Amniotic stem cell (primary cell): ENCODE results near the gene MYADM.

ENCODE experiments used
- DNase-seq: peaks from one replicate; lab custom pipeline; 2025; lab: John Stamatoyannopoulos, UW

The MYADM gene

GRCh38 chr19:53915000-53915399, 47.3 kb downstream of the MYADM start:
- no peak for DNase-seq

DNA sequence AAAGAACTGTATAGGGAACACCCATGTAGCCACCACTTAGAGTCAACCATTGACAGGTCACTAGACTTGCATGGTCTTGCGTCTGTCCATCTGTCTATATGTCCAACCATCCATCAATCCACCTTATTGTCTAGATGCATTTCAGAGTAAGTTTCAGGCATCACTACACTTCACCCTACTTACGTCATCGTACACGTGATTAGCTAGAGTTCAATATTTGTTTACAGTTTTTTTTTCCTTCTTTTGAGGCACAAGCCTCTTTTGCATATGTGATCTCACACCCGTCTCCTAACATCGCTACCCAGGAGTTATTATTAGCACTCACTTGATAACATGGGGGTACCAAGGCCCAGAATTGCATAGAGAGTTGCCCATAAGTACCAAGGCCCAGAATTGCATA, 48.3 kb downstream of the MYADM start:
- no peak for DNase-seq

DNA sequence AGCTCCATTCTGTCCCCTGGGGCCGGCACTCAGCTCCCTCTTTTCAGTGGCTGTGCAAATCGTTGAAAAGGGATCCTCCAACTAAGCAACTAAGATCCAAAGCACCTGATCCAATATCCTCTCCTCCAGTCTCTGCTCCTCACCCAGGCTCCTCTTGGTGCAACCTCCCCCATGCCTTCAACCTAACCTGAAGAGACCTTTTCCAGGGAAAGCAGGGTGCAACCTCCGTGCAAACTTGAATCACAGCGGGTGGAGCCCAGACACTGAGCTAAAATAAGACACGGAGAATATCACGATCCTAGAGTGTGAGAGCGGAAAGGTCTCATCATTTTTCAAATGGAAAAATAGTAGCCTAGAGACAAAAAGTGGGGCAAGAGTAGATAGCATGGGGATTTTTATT, 49.7 kb downstream of the MYADM start:
- DNase-seq, result no peak
